ENCODE results near the gene PALLD. TPM values are rescaled to one million over a fixed set of nuclear protein-coding genes. Genes with fewer than 3 reads are reported as not detected.

The PALLD gene
- total and polyA plus RNA-seq, 2 donors (not counting 3 experiments of a cell fraction or from before 2014, with no cell fraction given), result 13.4 to 48.2 TPM

GRCh38 chr4:168876106-168876505, 379.3 kb downstream of the PALLD start:
- peaks cover 4% of the 10 kb centered on the region for H3K4me1 ChIP-seq (ENCODE audit: control insufficient read depth, extremely low read depth, insufficient read depth, low read length)
- no peaks in the 10 kb centered on the region for H3K9me1 ChIP-seq (replicated peaks; ENCODE audit: control insufficient read depth, extremely low read depth, insufficient read depth, low read length)
- no peak for FAIRE-seq
- dilution Hi-C loops (cut with MboI; ENCODE audit: extremely low pct_ligation_motif_present, low sequenced_read_pairs) (no loop called here), intact Hi-C loops (cut with micrococcal nuclease) (loop anchor here (5.0 kb wide), 1 partner anchor 289 kb away; no protein-coding TSS in a partner anchor)
- peaks cover 0 to 2% of the 10 kb centered on the region in 2 experiments for H3K36me3 ChIP-seq (ENCODE audit: control insufficient read depth in 2 of 2, extremely low read depth in 1 of 2, insufficient read depth in 2 of 2, low read length in 2 of 2)
- H3K27ac ChIP-seq (ENCODE audit: insufficient read depth, low read depth, low read length), result no peak overlapping the region
- H3K4me3 ChIP-seq (replicated peaks in 1 of 3; ENCODE audit: insufficient read depth in 1 of 3, low read depth in 1 of 3, low read length in 3 of 3), result no peak overlapping the region
- ChIA-PET CTCF (interaction anchor here (1.1 to 2.2 kb wide), 7 partner anchors 9 to 362 kb away, joined by 3 to 4 read pairs (median 3); no protein-coding TSS in a partner anchor), POLR2A (no interaction called here)
- H3K27me3 ChIP-seq (ENCODE audit: control insufficient read depth in 2 of 2, insufficient read depth in 2 of 2, low read length in 2 of 2), result no peaks in the 10 kb centered on the region
- no peak for DNase-seq (ENCODE audit: low read depth, low spot score)
- BruUV-seq (replicated peaks), result no TSS peak
- no peak for TF ChIP-seq JUN (IDR thresholded peaks at IDR 0.05; ENCODE audit: borderline replicate concordance, insufficient read depth, insufficient read length, low read depth)
- no peak for TF ChIP-seq GATA2 (IDR thresholded peaks at IDR 0.05; ENCODE audit: insufficient read depth, insufficient read length, low read depth, low read length)
- TF ChIP-seq CTCF (IDR thresholded peaks at IDR 0.05; ENCODE audit: extremely low read depth in 1 of 2, insufficient read depth in 1 of 2, low read depth in 1 of 2, low read length in 2 of 2), result no peak
- no peak for TF ChIP-seq MYC (IDR thresholded peaks at IDR 0.05; ENCODE audit: low read depth, low read length)
- TF ChIP-seq MAX (IDR thresholded peaks at IDR 0.05; ENCODE audit: insufficient read depth, insufficient read length), result no peak
- no peak for TF ChIP-seq EZH2 (IDR thresholded peaks at IDR 0.05; ENCODE audit: borderline replicate concordance, low read depth, low read length, severe bottlenecking)
- no peak for TF ChIP-seq POLR2A (IDR thresholded peaks at IDR 0.05; ENCODE audit: low read depth, low read length)
- no peak for TF ChIP-seq FOS (IDR thresholded peaks at IDR 0.05; ENCODE audit: borderline replicate concordance, insufficient read depth, low read length)
- no peak for TF ChIP-seq POLR2AphosphoS5 (IDR thresholded peaks at IDR 0.05; ENCODE audit: insufficient read depth, low read depth, low read length)
- no peak overlapping the region for H2AFZ ChIP-seq (ENCODE audit: low read depth, low read length)
- H3K9me3 ChIP-seq (replicated peaks; ENCODE audit: control insufficient read depth, insufficient read depth, low read length), result no peaks in the 10 kb centered on the region
- H4K20me1 ChIP-seq (replicated peaks; ENCODE audit: control insufficient read depth, extremely low read depth, insufficient read depth, low read length), result no peaks in the 10 kb centered on the region
- no peak overlapping the region for H3K9ac ChIP-seq (replicated peaks; ENCODE audit: extremely low read depth, insufficient read depth, low read length)
- no peak overlapping the region for H3K4me2 ChIP-seq (ENCODE audit: insufficient read depth, low read length)
- H3K79me2 ChIP-seq (ENCODE audit: control insufficient read depth, insufficient read depth, low read length), result no peaks in the 10 kb centered on the region

Data from endothelial cell of umbilical vein (primary cell).